ENCODE results near the gene TMEM126A. TPM values are rescaled to one million over a fixed set of nuclear protein-coding genes. Genes with fewer than 3 reads are reported as not detected.

TMEM126A gene
- total RNA-seq, 2 donors from 2014 or later, result 26.3 to 26.7 TPM

DNA sequence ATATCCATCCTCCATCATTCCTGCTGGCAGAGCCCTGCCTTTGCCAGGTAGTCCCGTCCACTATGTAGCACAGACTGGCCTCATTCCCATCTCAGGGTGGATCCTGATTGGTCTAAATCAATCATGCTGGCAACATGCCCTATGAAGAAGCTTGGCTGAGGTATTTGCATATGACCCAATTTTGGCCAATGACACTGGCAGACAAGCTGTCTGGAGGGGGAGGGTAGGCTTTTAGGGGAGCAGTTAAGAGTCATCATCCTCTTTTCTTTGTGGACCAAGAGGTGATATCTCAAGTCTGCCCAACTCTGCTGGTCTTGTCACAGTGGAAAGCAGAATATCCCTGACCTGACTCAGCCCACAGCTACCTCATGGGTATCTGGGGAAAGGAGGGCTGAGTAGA lies 33.1 kb downstream of the TMEM126A start:
- H3K4me3 Mint-ChIP-seq, result no peak overlapping the region
- Histone ChIP-seq H3K4me1 (ENCODE audit: control insufficient read depth, insufficient read depth, low read length) (peaks cover 4% of the 10 kb centered on the region), H3K36me3 (ENCODE audit: control insufficient read depth, insufficient read depth, low read length) (no peaks in the 10 kb centered on the region), H3K27ac (ENCODE audit: low read depth, low read length) (no peak overlapping the region), H3K4me3 (ENCODE audit: low read length) (no peak overlapping the region), H3K9me3 (ENCODE audit: control insufficient read depth, low read length) (no peaks in the 10 kb centered on the region), H3K9ac (ENCODE audit: extremely low read depth, low read length, poor library complexity, severe bottlenecking) (no peak overlapping the region), H3K27me3 (ENCODE audit: control insufficient read depth, insufficient read depth, low read length, poor library complexity, severe bottlenecking) (no peaks in the 10 kb centered on the region)
- H3K27ac Mint-ChIP-seq, result no peak overlapping the region
- peaks cover 18% of the 10 kb centered on the region for H3K4me1 Mint-ChIP-seq
- DNase-seq, result peak; percentile 60
- H3K27me3 Mint-ChIP-seq (ENCODE audit: insufficient read depth), result no peaks in the 10 kb centered on the region
- WGBS, 2 experiments (ENCODE audit: insufficient coverage in 1 of 2, insufficient read length in 1 of 2), result 86 to 88% methylated on average over 1 of the region's 1 CpG
- TF ChIP-seq, protein P1, sequence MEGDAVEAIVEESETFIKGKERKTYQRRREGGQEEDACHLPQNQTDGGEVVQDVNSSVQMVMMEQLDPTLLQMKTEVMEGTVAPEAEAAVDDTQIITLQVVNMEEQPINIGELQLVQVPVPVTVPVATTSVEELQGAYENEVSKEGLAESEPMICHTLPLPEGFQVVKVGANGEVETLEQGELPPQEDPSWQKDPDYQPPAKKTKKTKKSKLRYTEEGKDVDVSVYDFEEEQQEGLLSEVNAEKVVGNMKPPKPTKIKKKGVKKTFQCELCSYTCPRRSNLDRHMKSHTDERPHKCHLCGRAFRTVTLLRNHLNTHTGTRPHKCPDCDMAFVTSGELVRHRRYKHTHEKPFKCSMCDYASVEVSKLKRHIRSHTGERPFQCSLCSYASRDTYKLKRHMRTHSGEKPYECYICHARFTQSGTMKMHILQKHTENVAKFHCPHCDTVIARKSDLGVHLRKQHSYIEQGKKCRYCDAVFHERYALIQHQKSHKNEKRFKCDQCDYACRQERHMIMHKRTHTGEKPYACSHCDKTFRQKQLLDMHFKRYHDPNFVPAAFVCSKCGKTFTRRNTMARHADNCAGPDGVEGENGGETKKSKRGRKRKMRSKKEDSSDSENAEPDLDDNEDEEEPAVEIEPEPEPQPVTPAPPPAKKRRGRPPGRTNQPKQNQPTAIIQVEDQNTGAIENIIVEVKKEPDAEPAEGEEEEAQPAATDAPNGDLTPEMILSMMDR (conservative IDR thresholded peaks at IDR 0.05), result no peak
- no peaks in the 10 kb centered on the region for H3K9me3 Mint-ChIP-seq
- no peaks in the 10 kb centered on the region for H3K36me3 Mint-ChIP-seq (ENCODE audit: low read depth)

DNA sequence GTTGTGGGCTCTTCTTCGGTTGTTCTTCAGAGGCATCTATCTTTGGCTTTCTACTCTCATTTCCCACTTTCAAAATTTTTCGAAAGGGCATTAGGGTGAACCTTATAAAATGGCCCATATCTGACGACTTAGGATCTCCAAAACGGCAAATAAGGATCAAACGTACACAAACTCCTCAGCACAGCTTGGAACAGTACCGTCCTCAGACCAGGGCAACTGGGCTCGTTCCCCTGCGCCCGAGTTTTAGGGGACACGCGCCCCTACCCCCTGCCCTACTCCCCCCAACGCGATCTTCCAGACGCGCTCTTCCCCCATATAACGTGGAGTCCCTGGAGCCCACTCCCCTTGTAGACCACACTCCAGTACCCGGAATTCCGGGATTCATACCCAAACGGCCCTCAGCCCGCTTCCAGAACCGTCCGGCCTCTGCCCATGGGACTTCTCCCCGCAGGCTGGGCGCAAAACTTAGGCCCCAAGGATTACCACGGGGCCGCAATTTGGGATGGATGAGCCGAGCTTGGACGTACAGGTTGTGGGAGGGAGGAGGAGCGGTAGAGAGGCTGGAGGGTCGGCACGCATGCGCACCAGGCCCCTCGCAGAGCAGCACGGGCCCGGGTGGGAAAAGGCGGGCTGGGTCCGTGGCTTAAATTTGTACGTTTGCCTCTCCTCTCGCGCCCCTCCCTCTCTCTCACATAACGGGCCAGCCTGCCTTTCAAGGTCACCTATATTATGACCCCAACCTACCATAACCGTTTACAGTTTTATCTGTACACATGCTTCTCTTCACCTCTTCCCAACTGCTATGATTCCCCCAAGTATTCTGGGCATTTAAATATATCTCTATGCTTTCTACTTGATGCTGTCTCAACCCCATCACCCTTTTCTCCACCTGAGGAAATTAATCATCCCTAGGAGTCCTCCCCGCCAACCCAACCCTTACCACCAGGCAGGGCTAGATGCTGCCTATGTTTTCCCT lies 34.9 kb downstream of the TMEM126A start:
- Histone ChIP-seq H3K27ac (ENCODE audit: low read depth, low read length) (no peak overlapping the region), H3K4me1 (ENCODE audit: control insufficient read depth, insufficient read depth, low read length) (peaks cover 4% of the 10 kb centered on the region), H3K4me3 (ENCODE audit: low read length) (no peak overlapping the region), H3K36me3 (ENCODE audit: control insufficient read depth, insufficient read depth, low read length) (no peaks in the 10 kb centered on the region), H3K27me3 (ENCODE audit: control insufficient read depth, insufficient read depth, low read length, poor library complexity, severe bottlenecking) (no peaks in the 10 kb centered on the region), H3K9me3 (ENCODE audit: control insufficient read depth, low read length) (no peaks in the 10 kb centered on the region), H3K9ac (ENCODE audit: extremely low read depth, low read length, poor library complexity, severe bottlenecking) (no peak overlapping the region)
- 94 to 95% methylated on average over 23 to 42 of the region's 43 CpGs for WGBS, 2 experiments (ENCODE audit: insufficient coverage in 1 of 2, insufficient read length in 1 of 2)
- Mint-ChIP-seq H3K4me3 (no peak overlapping the region), H3K36me3 (ENCODE audit: low read depth) (no peaks in the 10 kb centered on the region), H3K27me3 (ENCODE audit: insufficient read depth) (no peaks in the 10 kb centered on the region), H3K27ac (no peak overlapping the region), H3K9me3 (no peaks in the 10 kb centered on the region), H3K4me1 (peaks cover 18% of the 10 kb centered on the region)
- TF ChIP-seq, protein P1 (conservative IDR thresholded peaks at IDR 0.05), result no peak
- DNase-seq, result no peak

DNA sequence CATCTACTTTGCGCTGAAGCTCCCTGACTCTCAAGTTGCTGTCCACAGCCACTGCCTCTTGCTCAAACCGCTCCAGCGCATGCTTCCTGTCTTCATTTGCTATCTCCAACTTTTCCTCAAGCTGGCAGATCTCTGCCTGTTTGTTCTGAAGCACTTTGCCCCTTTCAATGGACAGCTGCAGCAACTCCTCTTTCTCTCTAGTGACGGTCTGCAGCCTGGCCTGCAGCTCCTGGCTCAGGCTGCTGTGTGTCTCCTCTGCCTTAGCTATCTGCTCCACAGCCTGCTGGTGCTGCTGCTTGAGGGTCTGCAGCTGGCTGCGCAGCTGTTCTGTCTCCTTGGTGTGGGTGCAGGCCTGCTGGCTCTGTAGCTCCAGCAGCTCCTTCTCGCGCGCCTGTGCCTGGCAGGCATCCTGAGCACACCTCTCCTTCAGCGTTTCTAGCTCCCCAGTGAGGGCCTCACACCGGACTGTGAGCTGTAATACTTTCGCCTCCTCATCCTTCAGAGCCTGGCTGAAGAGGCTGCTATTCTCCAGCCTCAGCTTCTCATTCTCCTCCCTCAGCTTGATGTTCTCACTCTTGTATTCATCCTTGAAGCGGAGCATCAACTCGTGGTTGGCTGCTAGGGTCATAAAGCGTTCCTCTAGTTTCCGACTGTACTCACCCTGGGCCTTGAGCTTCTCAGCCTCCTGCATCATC lies 37.5 kb downstream of the TMEM126A start:
- Histone ChIP-seq H3K36me3 (ENCODE audit: control insufficient read depth, insufficient read depth, low read length) (no peaks in the 10 kb centered on the region), H3K4me1 (ENCODE audit: control insufficient read depth, insufficient read depth, low read length) (peaks cover 4% of the 10 kb centered on the region), H3K9me3 (ENCODE audit: control insufficient read depth, low read length) (no peaks in the 10 kb centered on the region), H3K27ac (ENCODE audit: low read depth, low read length) (no peak overlapping the region), H3K9ac (ENCODE audit: extremely low read depth, low read length, poor library complexity, severe bottlenecking) (no peak overlapping the region), H3K4me3 (ENCODE audit: low read length) (no peak overlapping the region), H3K27me3 (ENCODE audit: control insufficient read depth, insufficient read depth, low read length, poor library complexity, severe bottlenecking) (no peaks in the 10 kb centered on the region)
- no peaks in the 10 kb centered on the region for H3K9me3 Mint-ChIP-seq
- H3K36me3 Mint-ChIP-seq (ENCODE audit: low read depth), result no peaks in the 10 kb centered on the region
- TF ChIP-seq, protein P1 (conservative IDR thresholded peaks at IDR 0.05), result no peak
- peak; percentile 49 for DNase-seq
- H3K27me3 Mint-ChIP-seq (ENCODE audit: insufficient read depth), result no peaks in the 10 kb centered on the region
- 92 to 93% methylated on average over 15 of the region's 15 CpGs for WGBS, 2 experiments (ENCODE audit: insufficient coverage in 1 of 2, insufficient read length in 1 of 2)
- peaks cover 13% of the 10 kb centered on the region for H3K4me1 Mint-ChIP-seq
- no peak overlapping the region for H3K4me3 Mint-ChIP-seq
- no peak overlapping the region for H3K27ac Mint-ChIP-seq

Data from endodermal cell (in vitro differentiated cells).